GM19438 (cell line): Measurements from ENCODE around the gene NOB1.
"Not testable (repeated sequence)": the region's sequence is repeated elsewhere in the genome, so short reads cannot be mapped to it uniquely, and the experiment has no call there.

Experiments
- ATAC-seq: cut with Tn5 transposase; IDR thresholded peaks from one replicate; pipeline ENCODE4 v1.9.1; 2021; ENCODE audit warnings: low read depth; ENCODE audit not compliant: unreplicated experiment

The NOB1 gene

GRCh38 chr16:69761983-69762813 lies 7.5 kb upstream of the NOB1 start, which contains the start of gene WWP2:
Gene WWP2 (plus strand): TSS chr16:69762332. CDS start chr16:69787011, 24,679 bp downstream.
- ATAC-seq: peak; percentile 71

- not testable (repeated sequence) for ATAC-seq
Measured at GRCh38 chr16:69757375-69757774, 2.6 kb upstream of the NOB1 start.

GRCh38 chr16:69756705-69757104 lies 2.0 kb upstream of the NOB1 start:
- no peak for ATAC-seq

DNA sequence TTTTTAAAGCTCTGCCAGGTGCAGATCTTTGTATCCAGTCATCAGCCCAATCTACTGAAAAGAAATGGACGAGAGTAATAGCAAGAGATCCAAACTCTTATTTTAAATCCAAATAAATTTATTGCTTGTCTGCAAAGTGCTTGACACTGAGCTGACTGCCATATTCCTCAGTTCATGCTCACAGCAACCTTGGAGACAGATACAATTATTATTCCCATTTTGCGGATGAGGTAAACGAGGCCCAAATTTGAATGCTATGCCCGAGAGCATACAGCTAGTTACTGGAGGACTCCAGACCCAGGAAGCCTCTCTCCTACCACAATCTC lies 620 bp downstream of the NOB1 start:
- ATAC-seq: no peak

GRCh38 chr16:69748694-69749345 lies 5.9 kb downstream of the NOB1 start:
- no peak for ATAC-seq

GRCh38 chr16:69747115-69747514 lies 7.6 kb downstream of the NOB1 start:
- ATAC-seq: no peak

GRCh38 chr16:69745959-69746358 lies 8.8 kb downstream of the NOB1 start:
- no peak for ATAC-seq

- no peak for ATAC-seq
Measured at GRCh38 chr16:69745232-69745612, 9.5 kb downstream of the NOB1 start.

DNA sequence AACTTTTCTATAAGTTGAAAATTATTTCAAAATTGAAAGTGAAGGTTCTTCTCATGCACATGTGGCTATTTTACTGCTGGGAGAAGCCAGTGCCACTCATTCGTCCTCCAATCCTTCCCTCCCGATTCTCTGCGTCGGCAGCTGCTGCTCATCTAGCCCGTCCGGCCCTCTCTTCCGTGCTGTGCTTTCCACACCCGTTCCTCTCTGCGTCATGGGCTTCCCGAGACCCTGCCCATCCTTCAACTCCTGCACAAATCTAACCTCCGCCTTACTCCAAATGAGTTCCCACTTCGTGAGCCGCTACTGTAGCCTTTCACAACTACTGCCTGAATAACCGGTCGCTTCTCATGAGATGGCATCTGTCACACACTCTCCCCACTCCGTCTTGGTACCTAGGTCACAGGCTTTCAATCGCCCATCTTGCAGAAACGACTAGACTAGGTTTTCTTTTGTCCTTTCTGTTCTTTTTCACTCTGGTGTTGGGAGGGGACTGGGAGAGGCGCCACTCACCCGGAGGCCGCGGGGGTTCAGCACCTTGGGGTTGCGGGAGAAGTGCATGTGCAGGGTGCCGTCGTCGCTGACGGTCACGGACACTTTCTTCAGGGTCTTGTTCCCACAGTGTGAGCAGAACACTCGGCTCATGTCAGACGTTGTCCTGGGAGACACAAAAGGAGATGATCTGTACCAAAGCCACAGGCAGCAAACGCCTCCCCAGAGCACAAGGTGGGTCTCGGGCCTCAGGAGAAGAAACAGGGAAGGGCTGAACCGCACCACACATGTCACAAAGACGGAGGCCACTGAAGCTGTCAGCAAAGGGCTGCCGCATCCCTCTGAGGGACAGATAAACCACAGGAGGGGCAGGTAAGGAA lies 10.1 kb downstream of the NOB1 start:
- no peak for ATAC-seq

- no peak for ATAC-seq
Measured at GRCh38 chr16:69741951-69742904, 12.5 kb downstream of the NOB1 start.

DNA sequence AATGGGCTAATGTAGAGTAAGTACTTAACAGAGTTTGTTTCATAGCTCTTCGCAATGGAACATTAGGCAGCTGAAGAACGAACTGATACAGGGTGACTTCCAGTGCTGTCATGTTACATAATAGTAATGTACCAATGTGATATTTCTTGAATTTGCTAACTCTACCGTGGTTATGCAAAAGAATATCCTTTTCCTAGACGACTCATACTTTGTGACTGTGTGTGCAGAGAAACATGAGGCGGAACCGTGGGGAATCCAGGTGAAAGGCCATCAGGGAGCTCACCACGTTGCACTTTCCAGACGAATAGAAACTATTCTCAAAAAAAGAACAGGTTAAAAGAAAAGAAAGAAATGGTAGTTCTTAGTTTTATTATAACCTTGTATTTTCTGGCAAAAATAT lies 13.2 kb downstream of the NOB1 start:
- no peak for ATAC-seq

DNA sequence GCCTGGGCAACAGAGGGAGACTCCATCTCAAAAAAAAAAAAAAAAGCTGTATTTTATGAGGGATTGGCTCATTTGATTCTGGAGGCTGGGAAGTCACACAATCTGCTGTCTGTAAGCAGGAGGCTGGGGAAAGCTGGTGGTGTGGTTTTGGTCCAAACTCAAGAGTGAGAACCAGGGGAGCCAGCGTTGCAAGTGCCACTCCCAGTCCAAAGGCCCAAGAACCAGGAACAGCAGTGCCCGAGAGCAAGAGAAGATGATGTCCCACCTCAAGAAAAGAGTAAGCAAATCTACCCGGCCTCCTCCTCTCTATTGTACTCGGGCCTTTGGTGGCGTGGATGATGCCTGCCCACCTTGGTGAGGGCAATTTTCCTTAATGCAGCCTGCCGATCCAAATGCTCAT lies 22.6 kb downstream of the NOB1 start:
- no peak for ATAC-seq

GRCh38 chr16:69731280-69731679 lies 23.4 kb downstream of the NOB1 start:
- ATAC-seq: not testable (repeated sequence)

GRCh38 chr16:69729030-69729429 lies 25.7 kb downstream of the NOB1 start:
- ATAC-seq: not testable (repeated sequence)

DNA sequence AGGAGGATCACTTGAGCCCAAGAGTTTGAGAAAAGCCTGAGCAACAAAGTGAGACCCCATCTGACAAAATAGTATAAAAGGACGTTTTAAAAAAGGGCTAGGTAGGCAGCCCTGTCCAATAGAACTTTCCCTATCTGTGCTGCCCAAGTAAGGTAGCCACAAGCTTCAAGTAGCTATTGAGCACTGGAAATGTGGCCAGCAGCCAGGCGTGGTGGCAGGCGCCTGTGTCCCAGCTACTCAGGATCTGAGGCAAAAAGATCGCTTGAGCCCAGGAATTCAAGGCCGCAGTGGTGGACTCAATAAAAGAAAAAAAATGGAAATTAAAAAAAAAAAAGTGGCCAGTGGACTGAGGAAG lies 26.8 kb downstream of the NOB1 start:
- no peak for ATAC-seq

GRCh38 chr16:69726313-69727060 lies 28.2 kb downstream of the NOB1 start, which contains the start of gene NQO1:
Gene NQO1 (minus strand): TSS chr16:69726560. CDS start chr16:69726439, 121 bp downstream.
- peak; percentile 99 for ATAC-seq

DNA sequence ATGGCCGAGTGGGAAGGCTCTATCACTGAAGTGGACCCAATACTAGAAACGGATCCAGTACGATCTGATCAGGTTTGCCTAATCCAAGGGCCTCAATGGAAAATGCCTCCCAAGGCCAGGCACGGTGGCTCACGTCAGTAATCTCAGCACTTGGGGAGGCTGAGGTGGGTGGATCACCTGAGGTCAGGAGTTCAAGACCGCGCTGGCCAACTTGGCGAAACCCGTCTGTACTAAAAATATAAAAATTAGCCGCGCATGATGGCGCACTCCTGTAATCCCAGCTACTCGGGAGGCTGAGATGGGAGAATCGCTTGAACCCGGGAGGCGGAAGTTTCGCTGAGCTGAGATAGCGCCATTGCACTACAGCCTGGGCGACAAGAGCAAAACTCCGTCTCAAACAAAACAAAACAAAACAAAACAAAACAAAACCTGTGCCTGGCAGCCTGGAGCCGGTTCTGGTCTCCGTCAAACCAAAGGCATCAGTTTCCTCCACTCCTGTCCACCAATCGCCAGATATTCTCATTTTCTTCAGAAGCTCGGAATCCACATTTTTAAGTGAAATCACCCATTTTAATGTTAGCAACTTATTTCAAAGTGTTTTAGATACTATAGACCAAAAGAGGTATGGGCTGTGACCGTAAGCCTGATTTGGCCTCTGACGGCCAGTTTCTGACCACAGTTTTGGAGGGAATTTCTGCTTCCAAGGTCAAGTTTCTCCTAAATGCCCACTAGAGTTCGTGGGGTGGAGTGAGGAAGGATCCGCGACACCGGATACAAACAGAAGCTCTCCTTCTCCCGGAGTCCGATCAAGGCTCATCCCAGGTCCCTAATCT lies 29.0 kb downstream of the NOB1 start:
- ATAC-seq: no peak

- ATAC-seq: no peak
Measured at GRCh38 chr16:69724981-69725479, 29.7 kb downstream of the NOB1 start.
